ENCODE measurements around the gene MYLK3.
"Not testable (repeated sequence)": the region's sequence is repeated elsewhere in the genome, so short reads cannot be mapped to it uniquely, and the experiment has no call there.

The MYLK3 gene
- total RNA-seq: 0.36 to 1.5 (median 0.59) reads per million in 18 experiments

DNA sequence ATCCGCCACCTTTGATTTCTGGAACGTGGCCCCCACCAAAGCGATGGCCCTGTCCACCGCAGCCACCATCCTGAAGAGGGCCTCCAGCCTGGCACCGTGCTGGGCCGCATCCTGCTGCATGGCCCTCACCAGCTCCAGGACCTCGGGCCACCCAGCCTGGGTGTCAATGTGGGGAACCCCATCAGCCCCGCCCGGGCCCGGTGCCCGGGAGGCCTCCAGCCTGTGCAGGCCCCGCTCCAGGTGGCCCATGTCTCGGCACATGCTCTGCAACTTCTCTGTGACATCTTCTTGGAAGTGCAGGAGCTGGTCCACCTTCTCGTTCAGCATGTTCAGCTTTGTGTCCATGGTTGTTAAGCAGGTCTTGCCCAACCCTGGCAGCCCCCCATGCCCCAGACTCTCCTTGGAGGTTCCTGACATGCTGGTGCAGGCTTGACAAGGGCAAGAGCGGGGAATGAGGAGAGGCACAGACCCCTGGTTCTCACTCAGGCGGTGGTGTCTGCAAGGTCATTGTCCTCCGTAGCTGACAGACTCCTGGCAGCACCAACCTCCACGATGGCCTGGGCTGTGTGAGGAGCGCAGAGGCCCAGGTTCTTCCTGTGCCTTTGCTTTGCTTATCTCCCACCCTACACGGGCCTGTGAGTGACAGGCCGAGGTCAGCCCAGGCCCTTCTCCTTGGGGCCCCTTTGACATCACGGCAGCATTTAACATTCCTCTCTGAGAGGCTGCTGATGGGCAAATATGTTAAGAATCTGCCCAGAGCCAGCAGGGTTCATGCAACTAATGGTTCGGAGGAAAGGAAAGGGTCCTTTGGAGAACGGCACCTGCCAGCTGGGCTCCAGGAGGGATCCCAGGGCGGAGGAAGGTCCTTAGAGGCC lies at the start of gene MYLK3:
Gene MYLK3 (minus strand): TSS at position 568 of the 875 bp plus-strand sequence. CDS start 151 bp downstream, at position 417.
- no peak for DNase-seq

DNA sequence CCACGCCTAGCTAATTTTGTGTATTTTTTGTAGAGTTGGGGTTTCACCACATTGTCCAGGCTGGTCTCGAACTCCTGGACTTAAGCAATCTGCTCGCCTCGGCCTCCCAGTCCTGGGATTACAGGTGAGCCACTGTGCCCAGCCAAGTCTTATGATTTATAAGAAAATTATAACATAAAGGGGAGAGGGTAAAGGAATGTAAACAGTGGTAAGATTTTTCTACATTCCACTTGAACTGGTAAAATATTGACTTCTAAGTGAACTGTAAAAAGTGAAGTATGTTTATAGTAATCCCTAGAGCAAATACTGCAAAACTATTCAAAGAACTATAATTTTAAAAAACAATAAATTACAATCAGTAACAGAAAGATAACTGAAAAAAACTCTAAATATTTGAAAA lies 49.4 kb upstream of the MYLK3 start:
- DNase-seq: no peak

DNA sequence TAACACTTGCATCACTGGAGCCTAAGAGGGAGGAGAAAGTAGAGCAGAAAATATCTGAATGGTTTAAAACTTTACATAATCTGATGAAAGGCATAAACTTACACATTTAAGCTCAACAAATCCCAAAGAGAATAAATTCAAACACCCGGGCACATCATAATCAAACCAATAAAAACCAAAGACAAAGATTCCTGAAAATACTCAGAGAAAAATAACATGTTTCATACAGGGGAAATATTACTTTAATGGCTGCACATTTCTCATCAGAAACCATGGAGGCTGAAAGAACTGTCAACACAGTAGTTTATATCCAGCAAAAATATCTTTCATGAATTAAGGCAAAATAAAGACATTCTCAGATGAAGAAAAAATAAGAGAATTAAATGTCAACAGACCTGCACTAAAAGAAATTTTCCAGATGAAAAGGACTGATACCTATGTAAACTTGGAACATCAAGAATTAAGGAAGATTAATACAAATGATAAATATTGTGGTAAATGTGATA lies 48.7 kb upstream of the MYLK3 start:
- no peak for DNase-seq

DNA sequence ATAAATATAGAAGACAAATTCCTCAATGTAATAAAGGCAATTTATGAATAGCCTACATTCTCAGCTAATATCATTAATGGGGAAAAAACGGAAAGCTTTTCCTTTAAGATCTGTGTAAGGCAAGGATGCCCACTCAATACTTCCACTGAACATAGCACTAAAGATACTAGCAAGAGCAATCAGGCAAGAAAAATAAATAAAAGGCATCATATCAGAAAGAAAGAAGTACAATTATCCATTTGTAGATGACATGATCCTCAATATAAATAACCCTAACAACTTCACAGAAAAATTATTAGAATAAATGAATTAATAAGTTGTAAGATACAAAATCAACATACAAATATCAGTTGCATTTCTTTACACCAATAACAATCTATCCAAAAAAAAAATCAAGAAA lies 45.7 kb upstream of the MYLK3 start:
- DNase-seq: no peak

DNA sequence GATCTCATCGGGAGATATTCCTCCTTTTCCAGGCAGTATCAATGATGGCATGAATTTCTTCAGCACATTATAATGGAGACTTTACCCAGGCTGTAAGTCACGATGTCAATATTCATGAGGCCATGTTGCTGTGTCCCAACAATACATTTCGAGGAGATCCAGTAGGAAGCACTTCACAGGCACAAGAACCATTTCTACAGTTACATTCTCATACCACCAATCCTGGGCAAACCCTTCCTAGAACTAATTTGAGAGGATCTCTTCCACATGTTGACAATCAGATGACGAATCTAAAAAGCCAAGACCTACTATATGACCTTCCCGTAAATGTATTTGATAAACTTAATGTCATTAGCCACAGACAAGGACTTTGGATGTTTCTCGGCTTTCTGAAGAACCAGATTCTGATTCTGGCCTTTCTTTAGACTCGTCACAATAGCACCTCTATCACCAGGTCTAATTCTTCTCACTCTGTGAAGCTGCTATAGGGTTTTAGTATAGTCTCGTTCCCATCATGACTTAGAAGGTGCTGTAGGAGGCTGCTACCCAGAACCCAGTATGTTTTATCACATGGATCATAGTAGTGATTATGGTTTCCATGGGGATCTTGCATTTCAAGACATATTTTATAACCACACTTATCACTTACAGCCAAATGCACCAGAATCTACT lies 42.6 kb upstream of the MYLK3 start:
- DNase-seq: no peak

DNA sequence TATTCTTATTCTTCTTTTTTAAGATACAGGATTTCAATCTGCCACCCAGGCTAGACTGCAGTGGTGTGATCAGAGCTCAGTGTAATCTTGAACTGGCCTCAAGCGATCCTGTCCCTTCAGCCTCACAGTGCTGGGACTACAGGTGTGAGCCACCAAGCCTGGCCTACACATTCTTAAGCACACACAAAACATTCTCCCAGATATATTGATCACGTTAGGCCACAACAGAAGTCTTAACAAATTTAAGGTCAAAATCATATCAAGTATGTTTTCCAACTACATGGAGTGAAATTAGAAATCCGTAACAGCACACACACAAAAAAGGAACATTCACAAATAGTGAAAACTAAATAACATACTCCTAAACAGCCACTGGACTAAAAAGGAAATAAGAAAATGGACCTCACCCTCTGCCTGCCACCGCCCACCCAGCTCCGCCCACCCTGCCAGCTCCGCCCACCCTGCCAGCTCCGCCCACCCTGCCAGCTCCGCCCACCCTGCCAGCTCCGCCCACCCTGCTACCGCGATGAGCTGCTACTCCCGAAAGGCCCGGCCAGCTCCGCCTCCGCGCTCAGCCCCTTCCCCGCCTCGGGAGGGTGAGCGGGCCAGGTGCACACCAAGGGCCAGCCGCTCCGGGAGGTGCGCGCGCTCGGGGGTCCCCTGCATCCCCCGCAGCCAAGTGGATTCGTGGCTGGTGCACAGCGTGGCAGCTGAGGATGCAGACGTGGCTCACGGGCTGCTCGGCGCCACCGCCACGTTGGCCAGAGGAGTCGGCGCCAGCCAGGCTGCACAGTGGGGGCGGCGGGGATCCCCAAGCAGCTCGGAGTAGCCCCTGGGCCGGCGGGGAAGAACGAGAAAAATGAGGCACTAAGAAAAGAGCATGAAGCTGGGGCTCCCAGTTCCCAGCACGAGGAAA lies 41.6 kb upstream of the MYLK3 start:
- DNase-seq: peak; percentile 57 to 68

DNA sequence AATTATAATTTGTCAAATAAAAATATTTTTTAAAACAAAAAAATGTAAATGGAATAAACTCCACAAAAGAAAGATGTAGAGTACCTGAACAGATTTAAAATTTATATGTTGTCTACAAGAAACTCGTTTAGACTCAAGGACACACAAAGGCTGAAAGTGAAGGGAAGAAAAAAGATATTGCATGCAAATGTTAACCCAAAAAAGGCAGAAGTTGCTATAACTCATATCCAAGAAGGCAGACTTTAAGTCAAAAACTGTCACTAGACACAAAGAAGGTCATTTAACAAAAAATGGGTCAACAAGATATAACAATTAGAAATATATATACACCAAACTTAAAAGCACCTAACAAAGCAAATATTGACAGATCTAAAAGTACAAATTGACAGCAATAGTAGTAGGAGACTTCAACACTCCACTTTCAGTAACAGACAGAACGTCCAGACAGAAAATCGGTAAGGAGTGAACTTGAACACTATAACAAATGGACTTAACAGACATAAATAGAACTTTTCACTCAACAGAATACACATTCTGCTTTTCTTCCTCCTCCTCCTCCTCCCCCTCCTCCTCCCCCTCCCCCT lies 40.8 kb upstream of the MYLK3 start:
- DNase-seq: peak in 1 of 2 donors; percentile 26

DNA sequence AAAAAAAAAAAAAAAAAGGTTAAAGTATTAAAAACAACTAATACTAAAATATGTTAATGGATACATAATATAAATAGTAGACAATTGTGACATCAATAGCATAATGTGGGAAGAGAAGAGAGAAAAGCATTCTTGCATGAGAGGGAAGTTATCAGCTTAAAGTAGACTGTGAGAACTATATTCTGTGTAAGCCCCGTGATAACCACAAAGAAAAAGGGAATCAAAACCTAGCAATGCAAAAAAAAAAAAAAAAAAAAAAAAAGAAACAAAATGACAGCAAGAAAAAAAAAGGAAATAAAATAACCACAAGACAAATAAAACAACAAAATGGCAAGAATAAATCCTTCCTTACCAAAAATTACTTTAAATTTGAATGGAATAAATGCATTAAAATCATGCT lies 39.8 kb upstream of the MYLK3 start:
- DNase-seq: peak; percentile 44 to 81

DNA sequence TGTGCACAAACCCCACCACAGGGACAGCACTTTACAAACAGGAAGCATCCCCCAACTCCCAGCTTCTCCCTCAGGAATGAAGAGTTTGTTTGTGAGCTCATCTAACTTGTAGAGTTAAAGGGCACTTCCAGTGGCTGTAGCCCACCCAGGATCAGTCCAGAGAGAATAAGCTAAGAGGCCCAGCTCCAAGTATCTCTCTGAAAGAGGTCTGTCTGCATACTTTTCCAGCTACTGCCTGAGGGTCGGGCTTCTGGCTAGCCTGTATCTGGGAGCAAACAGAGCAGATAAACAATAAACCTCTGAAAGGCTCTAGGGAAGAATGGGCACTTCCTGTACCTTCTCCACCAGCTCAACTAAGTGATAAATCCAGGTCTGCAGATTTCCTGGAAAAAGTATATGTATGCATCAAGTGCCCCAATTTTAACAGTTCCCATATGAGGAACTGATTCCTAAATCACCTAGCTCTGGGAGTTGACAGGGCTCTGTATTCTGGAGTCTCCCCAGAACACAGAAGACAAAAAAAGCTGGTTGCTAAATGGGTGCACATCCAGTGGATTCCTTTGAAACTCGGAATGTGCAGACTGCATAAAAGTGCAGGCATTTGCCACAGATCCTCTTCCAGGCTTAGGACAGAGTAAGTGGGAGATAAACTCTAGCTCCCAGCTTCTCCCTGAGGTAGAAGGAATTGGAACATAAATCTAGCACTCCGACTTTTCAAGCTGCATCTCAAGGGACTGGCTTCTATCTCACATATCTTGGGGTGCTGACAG lies 37.1 kb upstream of the MYLK3 start:
- no peak for DNase-seq

DNA sequence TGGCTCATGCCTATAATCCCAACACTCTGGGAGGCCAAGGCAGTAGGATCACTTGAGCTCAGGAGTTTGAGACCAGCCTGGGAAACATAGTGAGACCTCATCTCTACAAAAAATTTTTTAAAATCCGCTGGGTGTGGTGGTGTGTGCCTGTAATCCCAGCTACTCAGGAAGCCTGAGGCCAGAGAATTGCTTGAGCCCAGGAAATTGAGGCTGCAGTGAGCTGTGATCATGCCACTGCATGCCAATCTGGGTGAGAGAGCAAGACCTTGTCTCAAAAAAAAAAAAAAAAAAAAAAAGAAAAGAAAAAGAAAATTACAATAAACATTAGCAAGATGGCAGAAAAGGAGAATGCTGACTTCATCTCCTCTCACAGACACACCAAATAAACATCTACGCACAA lies 36.4 kb upstream of the MYLK3 start:
- not testable (repeated sequence) for DNase-seq

DNA sequence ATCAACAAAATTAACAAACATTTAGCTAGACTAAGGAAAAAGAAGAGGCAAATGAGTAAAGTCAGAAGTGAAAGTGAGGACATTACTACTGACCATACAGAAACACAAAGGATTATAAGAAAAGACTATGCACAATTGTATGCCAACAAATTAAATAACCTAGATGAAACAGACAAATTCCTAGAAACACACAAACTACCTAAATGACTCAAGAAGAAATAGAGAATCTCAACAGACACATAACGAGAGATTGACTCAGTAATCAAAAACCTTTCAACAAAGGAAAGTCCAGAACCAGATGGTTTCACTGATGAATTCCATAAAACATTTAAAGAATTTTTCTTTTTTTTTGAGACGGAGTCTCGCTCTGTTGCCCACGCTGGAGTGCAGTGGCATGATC lies 35.7 kb upstream of the MYLK3 start:
- DNase-seq: no peak

DNA sequence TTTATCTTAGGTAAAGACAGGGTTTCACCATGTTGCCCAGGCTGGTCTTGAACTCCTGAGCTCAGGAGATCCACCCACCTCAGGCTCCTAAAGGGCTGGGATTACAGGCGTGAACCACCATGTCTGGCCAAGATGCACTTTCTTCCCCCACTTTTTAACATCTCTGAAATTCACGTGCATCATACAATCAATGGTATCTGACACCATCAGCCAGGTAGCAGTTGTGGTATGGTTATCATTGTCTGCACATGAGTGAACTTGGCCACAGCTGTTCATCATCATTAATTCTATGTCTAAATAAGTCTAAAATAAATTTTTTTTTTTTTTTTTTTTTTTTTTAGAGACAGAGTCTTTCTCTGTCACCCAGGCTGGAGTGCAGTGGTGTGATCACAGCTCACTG lies 34.2 kb upstream of the MYLK3 start:
- no peak for DNase-seq

DNA sequence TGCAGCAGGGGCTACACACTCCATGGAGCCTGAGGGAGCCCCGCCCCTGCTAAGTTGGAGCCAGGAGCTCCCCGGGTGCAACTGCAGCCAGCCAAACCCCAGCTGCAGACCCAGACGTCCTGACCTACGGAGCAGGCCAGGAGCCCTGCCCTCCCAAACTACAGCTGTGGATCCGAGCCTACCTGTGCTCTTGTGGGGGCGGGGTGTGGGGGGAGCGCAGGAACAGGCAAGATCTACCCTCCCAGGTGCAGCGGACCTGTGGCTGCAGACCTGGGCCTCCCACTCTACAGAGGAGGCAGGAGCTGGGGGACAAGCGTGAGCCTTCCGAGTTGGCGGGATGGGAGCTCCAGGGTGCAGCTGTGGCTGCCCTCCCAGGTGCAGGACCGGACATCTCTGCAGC lies 29.7 kb upstream of the MYLK3 start:
- DNase-seq: no peak

DNA sequence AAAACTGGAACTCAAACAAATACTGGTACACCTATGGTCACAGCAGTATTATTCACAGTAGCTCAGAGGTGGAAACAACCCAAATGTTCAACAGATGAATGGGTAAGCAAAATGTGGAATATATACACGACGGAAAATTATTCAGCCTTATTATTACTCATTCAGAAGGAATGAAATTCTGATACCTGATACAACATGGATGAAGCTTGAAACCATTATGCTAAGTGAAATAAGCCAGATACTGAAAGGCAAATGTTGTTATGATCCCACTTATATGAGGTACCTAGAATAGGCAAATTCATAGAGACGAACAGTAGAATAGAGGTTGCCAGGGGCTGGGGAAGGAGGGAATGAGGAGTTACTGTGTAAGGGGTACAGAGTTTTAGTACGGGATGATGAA lies 27.1 kb upstream of the MYLK3 start:
- no peak for DNase-seq

DNA sequence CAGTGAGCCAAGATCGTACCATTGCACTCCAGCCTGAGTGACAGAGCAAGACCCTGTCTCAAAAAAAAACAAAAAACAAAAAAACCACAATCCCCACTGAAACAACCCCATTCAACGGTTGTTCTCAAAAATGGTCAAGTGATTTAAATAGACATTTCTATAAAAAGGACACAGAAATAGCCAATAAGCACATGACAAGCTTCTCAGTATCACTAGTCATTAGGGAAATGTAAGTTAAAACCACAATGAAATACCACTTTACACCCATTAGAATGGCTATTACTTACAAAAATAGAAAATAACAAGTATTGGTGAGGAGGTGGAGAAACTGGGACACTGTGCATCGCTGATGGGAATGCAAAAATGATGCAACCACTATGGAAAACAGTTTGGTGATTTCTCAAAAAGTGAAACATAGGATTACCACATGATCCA lies 26.6 kb upstream of the MYLK3 start:
- DNase-seq: peak; percentile 18 to 26

DNA sequence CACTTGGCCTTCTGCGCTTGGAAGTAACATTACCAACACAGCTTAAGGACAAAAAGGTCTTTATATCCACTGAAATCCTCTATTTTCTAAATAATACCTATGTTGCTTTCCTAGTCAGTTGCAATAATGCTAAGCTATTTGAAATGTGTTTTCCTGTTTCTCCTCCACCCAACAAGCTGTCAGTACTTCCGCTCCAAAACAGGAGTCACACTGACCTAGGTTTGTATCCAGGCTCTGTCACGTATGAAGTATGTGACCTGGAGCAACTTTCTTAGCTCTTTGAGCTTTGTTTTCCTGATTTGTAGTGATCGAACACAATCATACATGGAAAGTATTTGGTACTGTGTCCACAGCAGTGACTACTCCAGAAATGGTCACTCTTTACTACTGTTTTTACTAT lies 24.3 kb upstream of the MYLK3 start:
- DNase-seq: no peak

DNA sequence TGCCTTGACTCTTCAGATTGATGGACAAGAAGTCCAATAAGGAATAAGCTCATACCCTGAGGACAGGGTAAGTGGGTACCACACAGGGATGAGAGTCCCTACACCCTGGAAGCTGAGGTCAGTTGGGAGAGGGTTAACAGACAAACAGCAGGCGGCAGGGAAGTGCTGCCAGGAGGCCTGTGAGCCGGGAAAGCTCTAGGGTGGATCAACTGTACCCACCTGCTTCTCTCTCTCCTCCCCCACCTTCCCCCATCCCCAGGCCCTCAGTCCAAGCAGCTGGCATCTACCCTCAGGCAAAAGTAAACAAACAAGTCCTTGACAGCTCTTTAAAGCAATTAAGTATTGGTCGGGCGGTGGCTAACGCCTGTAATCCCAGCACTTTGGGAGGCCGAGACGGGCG lies 20.7 kb upstream of the MYLK3 start:
- no peak for DNase-seq

DNA sequence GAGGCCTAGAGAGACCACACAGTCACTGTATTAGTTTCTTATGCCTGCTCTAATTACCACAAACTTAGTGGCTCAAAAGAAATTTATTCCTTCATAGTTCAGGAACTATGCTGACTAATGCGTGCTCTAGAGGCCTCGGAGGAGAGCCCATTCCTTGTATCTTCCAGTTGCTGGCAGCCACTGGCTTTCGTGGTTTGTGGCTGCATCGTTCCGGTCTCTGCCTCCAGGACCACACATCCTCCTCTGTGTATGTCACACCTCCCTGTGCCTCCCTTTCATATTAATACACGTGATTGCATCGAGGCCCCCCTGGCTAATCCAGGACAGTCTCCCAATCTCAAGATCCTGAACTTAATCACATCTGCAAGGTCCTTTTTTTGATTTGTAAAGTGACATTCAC lies 16.9 kb upstream of the MYLK3 start:
- no peak for DNase-seq

DNA sequence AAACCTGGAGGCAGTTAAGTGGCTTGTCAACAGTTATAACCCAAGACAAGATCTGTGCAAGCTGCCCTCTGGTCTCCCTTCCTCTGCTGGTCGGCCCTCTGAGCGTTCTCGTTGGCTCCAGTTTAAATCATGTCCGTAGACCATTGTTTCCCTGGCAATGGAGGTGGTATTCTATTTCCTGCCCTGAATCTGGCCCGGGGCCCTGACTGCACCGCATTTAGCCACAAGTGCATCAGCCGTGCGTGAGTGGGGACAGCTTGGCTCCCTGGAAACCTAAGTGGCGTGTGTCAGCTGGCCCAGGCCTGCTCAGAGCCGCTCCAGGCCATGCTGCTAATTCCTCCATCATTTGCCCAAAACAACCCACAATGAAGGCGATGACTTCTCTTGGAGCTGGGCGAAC lies 15.0 kb upstream of the MYLK3 start:
- DNase-seq: no peak

DNA sequence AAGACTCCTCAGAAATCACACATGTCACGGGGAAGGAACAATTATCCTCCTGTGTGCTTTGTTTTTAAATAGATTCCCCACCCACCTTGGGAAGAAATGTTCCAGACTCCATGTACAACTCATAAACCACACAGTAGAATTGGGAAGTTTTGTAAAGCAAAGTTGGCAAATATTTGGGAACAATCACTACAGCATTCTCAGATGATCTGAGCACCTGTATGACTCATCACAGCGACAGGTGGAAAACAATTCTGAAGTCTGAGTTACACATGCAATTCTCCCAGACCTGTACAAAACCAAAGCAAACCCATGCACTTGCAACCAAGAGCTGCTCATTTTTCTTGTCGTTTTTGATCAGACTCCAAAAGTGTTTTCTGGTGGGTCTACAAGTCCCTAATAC lies 14.4 kb upstream of the MYLK3 start:
- DNase-seq: no peak

DNA sequence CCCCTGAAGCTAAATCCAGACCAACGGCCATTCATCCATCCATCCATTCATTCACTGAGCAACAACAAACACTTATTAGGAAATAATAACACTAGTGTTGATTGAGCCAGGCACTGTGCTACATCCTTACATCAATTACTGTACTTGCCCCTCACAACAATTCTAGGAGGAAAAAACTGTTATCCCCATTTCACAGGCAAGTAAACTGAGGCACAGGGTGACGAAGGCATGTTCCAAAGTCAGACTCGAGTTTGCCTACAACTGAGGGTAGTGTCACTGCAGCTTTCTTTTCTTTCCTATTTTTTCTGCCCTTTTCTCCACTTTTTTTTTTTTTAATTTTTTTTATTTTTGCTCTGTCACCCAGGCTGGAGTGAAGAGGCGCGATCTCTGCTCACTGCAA lies 11.2 kb upstream of the MYLK3 start:
- no peak for DNase-seq
